Panc1 (cell line): ENCODE data around the gene ARGFX.

Source experiments
- CTCF ChIP-seq: fragments of 450-650 bp; IDR thresholded peaks from 2 replicates; pipeline ENCODE4 v1.5.1; 2017; ENCODE audit warnings: mild to moderate bottlenecking
- SIN3A ChIP-seq: IDR thresholded peaks from 2 replicates; pipeline ENCODE4 v1.6.1; 2012; ENCODE audit warnings: low read depth, mild to moderate bottlenecking, low read length, moderate library complexity, borderline replicate concordance; ENCODE audit not compliant: insufficient read depth
- TCF7L2 ChIP-seq: IDR thresholded peaks from 2 replicates; pipeline ENCODE4 v1.6.1; 2011; ENCODE audit warnings: mild to moderate bottlenecking, low read depth, low read length, inconsistent platforms
- TF ChIP-seq, protein P1 (sequence below), 2 experiments: IDR thresholded peaks; 2 replicates each; pipeline ENCODE4 v1.6.1; 2011 to 2012; ENCODE audit warnings: low read depth in 2 of 2, control low read depth in 1 of 2, low read length in 1 of 2, mild to moderate bottlenecking in 1 of 2, moderate library complexity in 1 of 2; ENCODE audit not compliant: insufficient read depth in 1 of 2

GRCh38 chr3:121595765-121596406 is 28.1 kb downstream of the ARGFX start:
- TF ChIP-seq TCF7L2, result no peak
- TF ChIP-seq CTCF, result no peak
- no peak for TF ChIP-seq SIN3A
- TF ChIP-seq, protein P1, sequence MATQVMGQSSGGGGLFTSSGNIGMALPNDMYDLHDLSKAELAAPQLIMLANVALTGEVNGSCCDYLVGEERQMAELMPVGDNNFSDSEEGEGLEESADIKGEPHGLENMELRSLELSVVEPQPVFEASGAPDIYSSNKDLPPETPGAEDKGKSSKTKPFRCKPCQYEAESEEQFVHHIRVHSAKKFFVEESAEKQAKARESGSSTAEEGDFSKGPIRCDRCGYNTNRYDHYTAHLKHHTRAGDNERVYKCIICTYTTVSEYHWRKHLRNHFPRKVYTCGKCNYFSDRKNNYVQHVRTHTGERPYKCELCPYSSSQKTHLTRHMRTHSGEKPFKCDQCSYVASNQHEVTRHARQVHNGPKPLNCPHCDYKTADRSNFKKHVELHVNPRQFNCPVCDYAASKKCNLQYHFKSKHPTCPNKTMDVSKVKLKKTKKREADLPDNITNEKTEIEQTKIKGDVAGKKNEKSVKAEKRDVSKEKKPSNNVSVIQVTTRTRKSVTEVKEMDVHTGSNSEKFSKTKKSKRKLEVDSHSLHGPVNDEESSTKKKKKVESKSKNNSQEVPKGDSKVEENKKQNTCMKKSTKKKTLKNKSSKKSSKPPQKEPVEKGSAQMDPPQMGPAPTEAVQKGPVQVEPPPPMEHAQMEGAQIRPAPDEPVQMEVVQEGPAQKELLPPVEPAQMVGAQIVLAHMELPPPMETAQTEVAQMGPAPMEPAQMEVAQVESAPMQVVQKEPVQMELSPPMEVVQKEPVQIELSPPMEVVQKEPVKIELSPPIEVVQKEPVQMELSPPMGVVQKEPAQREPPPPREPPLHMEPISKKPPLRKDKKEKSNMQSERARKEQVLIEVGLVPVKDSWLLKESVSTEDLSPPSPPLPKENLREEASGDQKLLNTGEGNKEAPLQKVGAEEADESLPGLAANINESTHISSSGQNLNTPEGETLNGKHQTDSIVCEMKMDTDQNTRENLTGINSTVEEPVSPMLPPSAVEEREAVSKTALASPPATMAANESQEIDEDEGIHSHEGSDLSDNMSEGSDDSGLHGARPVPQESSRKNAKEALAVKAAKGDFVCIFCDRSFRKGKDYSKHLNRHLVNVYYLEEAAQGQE (IDR thresholded peaks at IDR 0.05; ENCODE audit: insufficient read depth in 1 of 2, low read depth in 2 of 2, low read length in 1 of 2), result no peak
